GM19463 (cell line): ENCODE data around the gene CROCC.

ENCODE experiments used
- ATAC-seq: cut with Tn5 transposase; IDR thresholded peaks from one replicate; pipeline ENCODE4 v1.9.1; 2021; ENCODE audit warnings: mild to moderate bottlenecking, moderate library complexity; ENCODE audit not compliant: unreplicated experiment

The CROCC gene

GRCh38 chr1:17009706-17010105 is 88.0 kb downstream of the CROCC start:
- no peak for ATAC-seq

- no peak for ATAC-seq
Observed at GRCh38 chr1:17011092-17011438, 89.3 kb downstream of the CROCC start.

- peak; percentile 94 for ATAC-seq
Observed at GRCh38 chr1:17011439-17012307, 89.9 kb downstream of the CROCC start, which contains the start of gene ATP13A2. TSS of gene ATP13A2 (minus strand) at chr1:17011928. CDS start at chr1:17011738, 190 bp downstream.

GRCh38 chr1:17012775-17013490 is 91.2 kb downstream of the CROCC start:
- ATAC-seq, result no peak

- no peak for ATAC-seq
Observed at GRCh38 chr1:17013491-17014320, 92.0 kb downstream of the CROCC start.

- no peak for ATAC-seq
Observed at GRCh38 chr1:17014671-17015567, 93.2 kb downstream of the CROCC start.

GRCh38 chr1:17016317-17016661 is 94.6 kb downstream of the CROCC start:
- ATAC-seq, result no peak

- ATAC-seq, result no peak
Observed at GRCh38 chr1:17017435-17017834, 95.7 kb downstream of the CROCC start.

- no peak for ATAC-seq
Observed at GRCh38 chr1:17018849-17019248, 97.1 kb downstream of the CROCC start.

- no peak for ATAC-seq
Observed at GRCh38 chr1:17020502-17020901, 98.8 kb downstream of the CROCC start.

GRCh38 chr1:17021896-17022295 is 100.2 kb downstream of the CROCC start:
- ATAC-seq, result no peak
